H1 (cell line): ENCODE data around the gene RMND1. TPM values are rescaled to one million over a fixed set of nuclear protein-coding genes. Genes with fewer than 3 reads are reported as not detected.

Source experiments
- polyA plus RNA-seq, 7 experiments: library from polyadenylated mRNA; depleted of rRNA in 3 of 7; stranded (reverse) in 5 of 7; unstranded in 2 of 7; fragments of >200 nt in 5 of 7; fragments of 200-250 nt in 2 of 7; gene quantifications; 1 replicate in 5 of 7; 2 replicates in 1 of 7; 4 replicates in 1 of 7; pipeline versions ENCODE4 v1.2.1 to v1.2.3, GENCODE V29; 2011 to 2013; ENCODE audit warnings: missing spikeins in 2 of 7, mixed read lengths in 2 of 7
- small RNA-seq: library from polyadenylated mRNA; stranded (forward); fragments of <200 nt; extraction: miRNeasy Mini kit (QIAGEN cat#:217004); gene quantifications from one replicate; pipeline ENCODE3, GENCODE V24; 2013; ENCODE audit not compliant: insufficient read depth
- total RNA-seq: library from RNA; stranded (reverse); fragmentation: NEBNext Ultra II Directional; extraction: Animal tissue kit (Norgen Biotek cat#: 25700); gene quantifications from 2 replicates; pipeline ENCODE4 v1.2.1, GENCODE V29; 2021

RMND1 gene
- total and polyA plus RNA-seq, 2 of the 8 experiments (the other 6 are each of a cell fraction or from before 2014, with no cell fraction given): 7.3 to 21.9 TPM

Small RNAs within 50 kb of the gene (small RNA-seq; reads per million reads assigned to genes)
- gene RF00019: not detected

Other genes with a start within 250 kb of the RMND1 start
- 79.2 and 84.2 TPM in 2 replicates for gene AKAP12, start 212.2 kb downstream of the RMND1 start, total RNA-seq
- gene AKAP12, start 212.2 kb downstream of the RMND1 start, polyA plus RNA-seq (2011; rRNA removed): 10.6 and 14.6 TPM in 2 replicates
- 23.4 and 23.7 TPM in 2 replicates for gene ZBTB2, start 60.6 kb downstream of the RMND1 start, total RNA-seq
- gene ZBTB2, start 60.6 kb downstream of the RMND1 start, polyA plus RNA-seq (2011; rRNA removed): 13.8 and 16.1 TPM in 2 replicates
- gene CCDC170, start 41.9 kb upstream of the RMND1 start, total RNA-seq: 0.09 TPM in 1 of 2 replicates, not detected in the other
- gene CCDC170, start 41.9 kb upstream of the RMND1 start, polyA plus RNA-seq (2011; rRNA removed): 0.03 and 0.06 TPM in 2 replicates